Fibroblast of mammary gland (primary cell): ENCODE results near the gene ACOX2.

Experiments used
- DNase-seq: peaks from one replicate; pipeline ENCODE4 v3.0.0-alpha.2; 2010; ENCODE audit warnings: low read depth
- H3K4me3 ChIP-seq: 2 replicates; pipeline ENCODE4 v1.5.1; 2011; ENCODE audit warnings: low read depth, mild to moderate bottlenecking, low read length, moderate library complexity; ENCODE audit not compliant: control insufficient read depth
- TF ChIP-seq, protein P1 (sequence below): conservative IDR thresholded peaks from 2 replicates; pipeline ENCODE4 v1.5.1; 2011; ENCODE audit warnings: low read depth, low read length, inconsistent platforms; ENCODE audit not compliant: control insufficient read depth, insufficient read depth

Gene ACOX2

DNA sequence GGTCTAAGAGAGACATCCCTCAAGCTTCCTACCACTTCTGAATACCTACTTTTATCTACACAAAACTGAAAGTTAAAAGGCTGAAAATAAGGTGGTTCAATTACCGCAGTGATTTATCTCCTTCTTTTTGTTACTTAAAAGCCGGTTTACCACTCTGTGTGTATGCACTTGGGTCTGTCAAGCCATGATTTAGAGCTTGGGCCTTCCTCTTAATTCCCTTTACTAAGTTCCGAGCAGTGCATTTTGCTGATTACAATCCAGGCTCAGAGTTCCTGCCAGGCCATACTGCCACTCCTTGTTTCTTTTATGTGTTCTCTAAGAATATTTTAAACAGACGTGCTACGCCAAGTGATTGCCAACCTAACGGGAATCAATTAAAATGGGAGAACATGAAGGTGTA lies 28.6 kb downstream of the ACOX2 start:
- TF ChIP-seq, protein P1, sequence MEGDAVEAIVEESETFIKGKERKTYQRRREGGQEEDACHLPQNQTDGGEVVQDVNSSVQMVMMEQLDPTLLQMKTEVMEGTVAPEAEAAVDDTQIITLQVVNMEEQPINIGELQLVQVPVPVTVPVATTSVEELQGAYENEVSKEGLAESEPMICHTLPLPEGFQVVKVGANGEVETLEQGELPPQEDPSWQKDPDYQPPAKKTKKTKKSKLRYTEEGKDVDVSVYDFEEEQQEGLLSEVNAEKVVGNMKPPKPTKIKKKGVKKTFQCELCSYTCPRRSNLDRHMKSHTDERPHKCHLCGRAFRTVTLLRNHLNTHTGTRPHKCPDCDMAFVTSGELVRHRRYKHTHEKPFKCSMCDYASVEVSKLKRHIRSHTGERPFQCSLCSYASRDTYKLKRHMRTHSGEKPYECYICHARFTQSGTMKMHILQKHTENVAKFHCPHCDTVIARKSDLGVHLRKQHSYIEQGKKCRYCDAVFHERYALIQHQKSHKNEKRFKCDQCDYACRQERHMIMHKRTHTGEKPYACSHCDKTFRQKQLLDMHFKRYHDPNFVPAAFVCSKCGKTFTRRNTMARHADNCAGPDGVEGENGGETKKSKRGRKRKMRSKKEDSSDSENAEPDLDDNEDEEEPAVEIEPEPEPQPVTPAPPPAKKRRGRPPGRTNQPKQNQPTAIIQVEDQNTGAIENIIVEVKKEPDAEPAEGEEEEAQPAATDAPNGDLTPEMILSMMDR = no peak
- DNase-seq = no peak
- no peak overlapping the region for H3K4me3 ChIP-seq

DNA sequence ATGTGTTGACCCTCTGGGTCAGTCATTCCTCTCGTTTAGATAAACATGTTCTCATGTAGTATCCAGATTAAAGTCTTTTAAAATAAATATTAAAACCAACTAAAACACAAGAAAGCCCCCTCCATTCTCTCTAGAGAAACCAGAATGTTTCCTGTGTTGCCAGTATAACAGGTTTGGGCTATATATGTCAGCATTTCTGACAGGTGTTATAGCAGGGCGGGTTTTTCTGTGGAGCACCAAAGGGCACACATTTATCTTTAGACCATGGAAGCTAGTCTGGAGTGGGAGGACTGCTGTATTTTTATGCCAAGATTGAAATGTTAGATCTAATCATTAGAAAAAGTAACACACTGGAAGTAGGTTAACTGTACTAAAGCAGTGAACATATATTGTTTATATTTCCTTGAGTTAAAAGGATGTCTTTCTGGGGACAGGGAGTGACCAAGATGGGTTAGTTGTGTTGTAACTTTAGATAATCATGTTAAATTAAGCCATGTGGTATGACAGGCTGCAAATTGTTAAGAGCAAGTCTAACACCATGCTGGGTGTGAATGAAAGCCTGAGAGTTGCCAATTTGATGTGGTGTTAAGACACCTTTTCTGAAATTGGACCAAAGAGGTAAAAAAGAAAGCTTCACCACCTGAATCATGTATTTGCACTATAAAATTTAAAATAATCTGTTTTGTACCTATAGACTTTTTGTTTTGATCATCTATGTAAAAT lies 29.5 kb downstream of the ACOX2 start:
- no peak overlapping the region for H3K4me3 ChIP-seq
- TF ChIP-seq, protein P1 = no peak
- no peak for DNase-seq

DNA sequence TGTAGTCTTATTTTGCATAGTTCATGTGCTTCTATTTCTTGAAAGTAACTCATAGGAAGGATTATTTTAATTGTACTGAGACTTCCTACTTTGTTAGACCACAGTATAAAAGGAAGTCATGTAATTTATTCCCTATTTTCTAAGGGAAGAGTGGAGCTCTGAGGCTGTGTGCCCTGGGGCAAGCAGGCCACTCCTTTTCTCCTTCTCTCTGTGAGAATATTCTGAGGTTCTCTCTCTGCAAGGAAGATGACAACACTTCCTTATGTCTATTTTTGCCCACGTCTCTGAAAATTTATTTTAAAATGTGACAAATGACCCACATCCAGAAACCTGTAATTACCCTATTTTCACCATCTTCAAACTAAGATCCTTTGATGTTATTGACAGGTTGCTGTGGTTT lies 34.1 kb downstream of the ACOX2 start:
- TF ChIP-seq, protein P1 = no peak
- no peak overlapping the region for H3K4me3 ChIP-seq
- no peak for DNase-seq

DNA sequence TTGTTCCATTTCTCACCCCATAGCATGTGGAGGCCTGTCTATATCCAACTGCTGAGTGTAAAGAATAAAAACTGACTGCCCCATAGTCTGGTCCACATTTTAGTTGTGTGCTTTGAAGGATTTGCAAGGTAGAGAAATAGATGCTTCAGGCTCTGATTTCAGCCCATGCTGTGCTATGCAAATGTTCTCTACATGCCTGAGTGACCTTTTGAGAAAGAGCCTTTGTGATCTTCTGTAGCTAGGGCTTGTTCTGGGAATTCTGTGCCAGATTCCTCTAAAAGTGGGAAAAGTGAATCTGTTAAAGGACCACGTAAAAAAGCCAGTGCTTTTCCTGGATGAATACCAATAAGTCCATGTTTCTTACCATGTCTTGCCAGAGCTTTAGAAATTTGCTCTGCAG lies 39.9 kb downstream of the ACOX2 start:
- DNase-seq = peak; percentile 2
- TF ChIP-seq, protein P1 = no peak
- no peak overlapping the region for H3K4me3 ChIP-seq

DNA sequence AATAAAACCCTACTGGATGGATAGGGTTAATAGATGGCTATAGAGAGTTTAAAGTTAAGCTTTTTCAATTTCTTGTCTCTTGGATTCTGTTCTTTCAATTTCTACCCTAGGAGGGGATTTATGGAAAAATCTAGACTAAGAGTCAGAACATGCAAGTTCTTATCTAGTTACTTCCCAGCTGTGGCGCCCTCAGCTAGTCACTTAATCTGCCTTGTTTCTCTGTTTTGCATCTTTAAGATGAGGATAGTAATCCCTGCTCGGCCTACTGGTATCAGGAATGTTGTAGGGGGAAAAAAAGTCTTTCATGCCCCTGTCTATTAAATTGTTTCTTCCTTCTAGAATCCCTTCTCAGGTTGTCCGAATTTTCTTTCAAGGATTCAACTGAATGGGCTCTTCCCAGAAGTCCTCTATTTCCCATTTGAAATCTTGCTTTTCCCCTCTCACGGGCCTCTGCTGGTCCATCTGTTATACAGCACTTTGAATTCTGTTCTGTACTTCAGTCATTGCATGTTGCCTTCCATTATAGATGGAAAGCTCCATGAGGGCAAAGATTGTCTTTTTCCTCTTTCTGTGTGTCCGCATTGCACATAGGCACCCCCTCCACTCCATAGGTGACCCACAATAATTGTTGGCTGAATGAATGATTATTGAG lies 40.7 kb downstream of the ACOX2 start:
- TF ChIP-seq, protein P1 = no peak
- H3K4me3 ChIP-seq = no peak overlapping the region
- DNase-seq = no peak

DNA sequence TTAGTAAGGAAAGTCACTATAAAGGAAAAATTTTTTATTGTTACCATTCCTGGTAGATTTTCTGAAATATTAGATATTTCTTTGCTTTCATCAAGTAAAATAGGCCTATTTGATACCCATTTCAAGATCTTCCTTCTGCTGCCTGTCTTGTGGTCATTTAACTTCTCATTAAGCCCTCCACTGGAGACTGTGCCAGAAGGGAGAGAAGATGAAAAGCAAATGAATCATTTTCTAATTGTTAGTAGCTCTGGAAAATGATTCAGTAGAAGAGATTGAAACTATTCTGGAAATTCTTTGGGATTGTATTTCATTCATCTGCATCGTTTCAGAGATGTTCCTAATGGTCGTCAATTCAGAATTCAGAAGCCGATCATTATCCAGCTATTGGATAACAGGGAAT lies 41.9 kb downstream of the ACOX2 start:
- TF ChIP-seq, protein P1 = no peak
- H3K4me3 ChIP-seq = no peak overlapping the region
- DNase-seq = peak; percentile 51
